ENCODE measurements around the gene PKIB.
"Not testable (repeated sequence)": the region's sequence is repeated elsewhere in the genome, so short reads cannot be mapped to it uniquely, and the experiment has no call there.

The PKIB gene

DNA sequence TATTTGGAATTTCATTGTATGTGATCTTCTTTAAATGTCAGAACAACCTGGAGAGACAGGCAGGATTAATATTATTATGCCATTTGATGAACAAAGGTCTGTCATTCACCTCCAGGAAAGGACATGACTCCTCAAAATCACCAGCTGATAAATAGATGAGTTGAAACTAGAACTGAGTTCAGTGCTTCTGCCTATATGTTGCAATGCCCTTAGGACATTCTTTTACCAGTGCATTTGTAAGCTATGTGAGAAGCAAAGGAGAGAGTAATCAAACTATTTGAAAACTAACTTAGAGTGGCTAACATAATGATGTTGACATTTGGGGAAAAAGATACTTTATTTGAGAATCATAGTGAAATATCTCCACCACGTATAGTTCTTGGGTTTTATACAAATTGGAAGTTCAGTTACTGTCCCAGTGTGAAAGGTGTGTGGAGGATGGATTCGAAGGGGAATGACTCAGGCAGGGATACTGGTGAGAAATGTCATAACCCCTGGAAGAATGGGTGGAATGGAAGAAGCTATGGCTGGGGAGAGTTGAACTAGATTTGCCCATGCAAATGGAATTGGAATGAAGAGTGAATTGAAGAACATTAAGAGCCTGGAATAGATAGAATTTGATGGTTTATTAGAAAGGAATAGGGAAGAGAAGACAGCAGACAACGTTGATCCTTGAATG, 21.5 kb downstream of the PKIB start:
- no peak for FAIRE-seq
- no peak for DNase-seq (ENCODE audit: insufficient read length, low spot score)
- no peak for TF ChIP-seq POLR2A (IDR thresholded peaks at IDR 0.05; ENCODE audit: low read depth, low read length)
- TF ChIP-seq PAX5 (IDR thresholded peaks at IDR 0.05; ENCODE audit: insufficient read depth, low read length, severe bottlenecking), result no peak

DNA sequence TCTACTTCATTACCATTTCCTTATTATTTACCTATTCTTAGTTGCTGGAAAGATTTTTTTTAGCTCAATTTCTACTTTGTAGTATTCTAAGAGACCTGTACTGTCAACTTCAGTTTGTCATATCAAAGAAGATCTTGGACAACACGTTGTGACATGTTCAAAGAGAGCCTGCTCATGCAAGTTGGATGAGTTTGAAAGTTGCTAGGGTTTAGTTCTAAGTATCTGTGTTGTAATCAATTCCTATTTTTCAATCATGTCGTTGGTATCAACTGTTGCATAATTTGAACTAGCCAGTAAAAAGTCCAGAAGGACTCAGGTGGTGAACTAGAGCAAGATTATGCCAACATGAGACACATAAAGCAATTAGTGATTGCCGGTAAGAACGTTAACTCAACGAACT, 30.2 kb downstream of the PKIB start:
- TF ChIP-seq TAF1 (IDR thresholded peaks at IDR 0.05; ENCODE audit: low read depth, low read length), result no peak
- DNase-seq (ENCODE audit: insufficient read length, low spot score), result no peak
- no peak for FAIRE-seq

DNA sequence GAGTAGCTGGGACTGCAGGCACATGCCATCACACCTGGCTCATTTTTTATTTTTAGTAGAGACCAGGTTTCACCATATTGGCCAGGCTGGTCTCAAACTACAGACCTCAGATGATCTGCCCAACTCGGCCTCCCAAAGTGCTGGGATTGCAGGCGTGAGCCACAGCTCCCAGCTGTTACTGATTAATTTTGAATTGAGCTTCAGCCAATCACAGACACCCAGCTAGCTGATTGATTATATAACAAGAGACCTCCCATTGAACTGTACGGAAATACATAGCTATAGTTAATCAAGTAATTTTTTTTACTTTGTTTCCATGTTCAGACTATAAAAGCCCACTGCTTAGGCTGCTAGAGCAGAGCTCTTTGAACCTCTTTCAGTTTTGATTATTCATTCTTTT, 31.6 kb downstream of the PKIB start:
- TF ChIP-seq TAF1 (IDR thresholded peaks at IDR 0.05; ENCODE audit: low read depth, low read length) (no peak), SPI1 (IDR thresholded peaks at IDR 0.05; ENCODE audit: low read depth, low read length) (no peak), POLR2A (IDR thresholded peaks at IDR 0.05; ENCODE audit: low read depth, low read length) (no peak), POLR2AphosphoS5 (IDR thresholded peaks at IDR 0.05; ENCODE audit: low read depth, low read length) (no peak), PAX5 (IDR thresholded peaks at IDR 0.05; ENCODE audit: insufficient read depth, low read length, severe bottlenecking) (no peak), POU2F2 (IDR thresholded peaks at IDR 0.05; ENCODE audit: low read depth, low read length) (no peak)
- no peak for DNase-seq (ENCODE audit: insufficient read length, low spot score)
- FAIRE-seq, result no peak

DNA sequence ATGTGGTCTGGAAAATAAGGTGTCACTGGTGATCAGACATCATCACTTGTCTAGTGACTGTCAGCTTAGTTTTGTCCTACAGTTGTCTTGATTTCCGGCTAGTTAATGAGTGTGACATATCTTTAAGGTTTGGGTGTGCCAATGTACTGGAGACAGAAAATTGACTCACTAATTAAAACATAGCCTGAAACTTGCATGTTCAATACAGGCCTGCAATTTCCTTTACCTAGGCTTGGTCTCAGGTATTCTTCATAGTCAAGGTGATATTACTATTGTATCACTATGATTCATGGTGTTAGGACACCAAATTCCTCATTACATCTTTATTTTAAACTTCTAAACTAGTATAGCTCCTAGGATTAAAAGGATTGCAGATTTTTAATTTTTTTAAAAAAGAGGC, 32.4 kb downstream of the PKIB start:
- DNase-seq (ENCODE audit: insufficient read length, low spot score), result not testable (repeated sequence)
- peak; percentile 28 for FAIRE-seq

DNA sequence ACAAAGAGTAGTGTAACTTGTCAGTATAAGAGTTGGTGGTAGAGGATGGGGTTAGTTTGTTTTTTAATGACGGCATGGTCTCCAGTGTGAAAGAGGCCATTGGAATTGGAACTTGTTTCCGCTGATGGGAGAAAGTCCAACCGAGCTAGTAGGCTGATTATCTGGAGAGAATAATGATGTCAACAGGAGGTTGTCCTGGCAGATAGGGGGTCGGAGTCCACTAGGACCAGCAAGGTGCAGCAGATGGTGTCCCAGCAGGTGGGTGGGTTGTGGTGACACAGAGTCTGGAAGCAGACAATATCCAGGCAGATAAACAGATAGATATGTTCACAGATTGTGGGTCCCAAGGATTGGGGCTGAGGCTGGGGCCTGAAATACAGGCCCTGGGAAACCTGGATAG, 35.1 kb downstream of the PKIB start:
- FAIRE-seq (no peak), DNase-seq (ENCODE audit: insufficient read length, low spot score) (no peak)
- TF ChIP-seq PAX5 (IDR thresholded peaks at IDR 0.05; ENCODE audit: insufficient read depth, low read length, severe bottlenecking) (no peak), POLR2AphosphoS5 (IDR thresholded peaks at IDR 0.05; ENCODE audit: low read depth, low read length) (no peak), SPI1 (IDR thresholded peaks at IDR 0.05; ENCODE audit: low read depth, low read length) (no peak), POLR2A (IDR thresholded peaks at IDR 0.05; ENCODE audit: low read depth, low read length) (no peak), POU2F2 (IDR thresholded peaks at IDR 0.05; ENCODE audit: low read depth, low read length) (no peak), TAF1 (IDR thresholded peaks at IDR 0.05; ENCODE audit: low read depth, low read length) (no peak)

DNA sequence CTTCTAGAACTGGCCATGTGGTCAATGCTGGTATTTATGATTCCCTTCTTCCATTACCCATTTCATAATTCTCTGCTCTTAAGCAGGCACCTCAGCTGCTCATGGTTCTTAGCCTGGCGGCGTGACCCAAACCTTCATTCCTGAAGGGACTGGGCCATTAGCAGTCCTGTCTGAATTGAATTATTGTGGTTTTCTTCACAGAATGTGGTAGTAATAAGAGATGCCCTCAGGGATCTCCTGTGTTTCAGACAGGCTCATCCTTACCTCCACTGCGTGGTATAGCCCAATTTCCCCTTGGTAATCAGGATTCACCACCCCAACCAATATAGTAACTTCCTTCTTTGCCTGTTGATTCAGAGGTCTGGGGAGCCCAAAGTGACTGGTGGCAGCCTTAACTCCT, 37.6 kb downstream of the PKIB start:
- DNase-seq (ENCODE audit: insufficient read length, low spot score) (no peak), FAIRE-seq (no peak)
- no peak for TF ChIP-seq PAX5 (IDR thresholded peaks at IDR 0.05; ENCODE audit: insufficient read depth, low read length, severe bottlenecking)
- no peak for TF ChIP-seq POU2F2 (IDR thresholded peaks at IDR 0.05; ENCODE audit: low read depth, low read length)
- TF ChIP-seq TAF1 (IDR thresholded peaks at IDR 0.05; ENCODE audit: low read depth, low read length), result no peak
- no peak for TF ChIP-seq POLR2AphosphoS5 (IDR thresholded peaks at IDR 0.05; ENCODE audit: low read depth, low read length)
- TF ChIP-seq POLR2A (IDR thresholded peaks at IDR 0.05; ENCODE audit: low read depth, low read length), result no peak
- no peak for TF ChIP-seq SPI1 (IDR thresholded peaks at IDR 0.05; ENCODE audit: low read depth, low read length)

DNA sequence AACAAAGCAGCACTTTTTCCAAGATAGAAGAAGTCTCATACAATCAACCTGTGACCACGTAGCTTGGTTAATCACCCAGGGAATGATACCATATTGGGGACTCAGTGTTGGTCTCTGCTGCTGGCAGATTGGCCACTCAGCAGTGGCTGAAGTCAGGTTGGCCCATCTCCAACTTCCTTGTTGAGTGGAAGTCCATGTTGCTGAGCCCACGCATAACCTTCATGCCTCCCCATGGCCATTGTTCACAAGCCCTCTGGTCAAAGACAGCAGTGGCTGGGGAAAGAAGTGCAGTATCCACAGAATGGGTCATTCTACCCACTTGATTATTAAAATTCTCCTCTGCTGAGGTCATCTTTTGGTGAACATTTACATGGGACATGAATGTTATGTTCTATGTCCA, 38.5 kb downstream of the PKIB start:
- no peak for DNase-seq (ENCODE audit: insufficient read length, low spot score)
- no peak for TF ChIP-seq POLR2A (IDR thresholded peaks at IDR 0.05; ENCODE audit: low read depth, low read length)
- no peak for TF ChIP-seq TAF1 (IDR thresholded peaks at IDR 0.05; ENCODE audit: low read depth, low read length)
- TF ChIP-seq POU2F2 (IDR thresholded peaks at IDR 0.05; ENCODE audit: low read depth, low read length), result no peak
- no peak for TF ChIP-seq SPI1 (IDR thresholded peaks at IDR 0.05; ENCODE audit: low read depth, low read length)
- TF ChIP-seq POLR2AphosphoS5 (IDR thresholded peaks at IDR 0.05; ENCODE audit: low read depth, low read length), result no peak
- no peak for TF ChIP-seq PAX5 (IDR thresholded peaks at IDR 0.05; ENCODE audit: insufficient read depth, low read length, severe bottlenecking)
- no peak for FAIRE-seq

DNA sequence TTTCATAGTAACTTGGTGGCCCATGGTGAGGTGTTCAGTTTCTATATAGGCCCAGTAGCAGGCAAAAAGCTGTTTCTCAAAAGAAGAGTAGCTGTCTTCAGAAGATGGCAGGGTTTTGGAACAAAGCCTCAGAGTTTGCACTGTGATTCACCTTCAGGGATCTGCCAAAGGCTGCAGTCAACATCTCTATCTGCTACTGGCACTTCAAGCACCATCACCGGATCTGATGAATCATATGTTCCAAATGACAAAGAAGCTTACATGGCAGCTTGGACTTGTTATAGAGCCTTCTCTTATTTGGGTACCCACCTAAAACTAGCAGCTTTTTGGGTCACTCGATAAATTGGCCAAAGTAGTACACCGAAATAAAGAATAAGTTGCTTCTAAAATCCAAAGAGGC, 39.5 kb downstream of the PKIB start:
- TF ChIP-seq POU2F2 (IDR thresholded peaks at IDR 0.05; ENCODE audit: low read depth, low read length) (no peak), TAF1 (IDR thresholded peaks at IDR 0.05; ENCODE audit: low read depth, low read length) (no peak), POLR2A (IDR thresholded peaks at IDR 0.05; ENCODE audit: low read depth, low read length) (no peak), PAX5 (IDR thresholded peaks at IDR 0.05; ENCODE audit: insufficient read depth, low read length, severe bottlenecking) (no peak), SPI1 (IDR thresholded peaks at IDR 0.05; ENCODE audit: low read depth, low read length) (no peak), POLR2AphosphoS5 (IDR thresholded peaks at IDR 0.05; ENCODE audit: low read depth, low read length) (no peak)
- no peak for FAIRE-seq
- DNase-seq (ENCODE audit: insufficient read length, low spot score), result no peak

DNA sequence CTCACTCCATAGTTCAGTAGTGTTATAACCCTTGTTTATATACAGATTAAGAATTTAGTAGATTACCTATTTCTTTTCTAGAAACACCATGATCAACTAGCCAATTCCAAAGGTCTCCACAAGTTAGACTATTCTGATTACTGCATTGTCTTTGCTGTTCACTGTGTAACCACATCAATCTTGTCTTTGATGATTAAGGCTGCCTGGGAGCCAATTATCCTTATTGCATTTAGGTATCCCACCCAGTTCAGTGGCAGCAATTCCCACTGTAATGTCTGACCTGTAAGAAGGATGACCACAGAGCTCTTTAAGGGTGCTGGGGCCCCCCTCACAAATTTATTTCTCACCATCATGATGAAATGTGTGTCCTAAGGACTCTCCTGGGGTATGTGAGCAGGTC, 40.2 kb downstream of the PKIB start:
- TF ChIP-seq TAF1 (IDR thresholded peaks at IDR 0.05; ENCODE audit: low read depth, low read length) (no peak), PAX5 (IDR thresholded peaks at IDR 0.05; ENCODE audit: insufficient read depth, low read length, severe bottlenecking) (no peak), POLR2A (IDR thresholded peaks at IDR 0.05; ENCODE audit: low read depth, low read length) (no peak), SPI1 (IDR thresholded peaks at IDR 0.05; ENCODE audit: low read depth, low read length) (no peak), POU2F2 (IDR thresholded peaks at IDR 0.05; ENCODE audit: low read depth, low read length) (no peak), POLR2AphosphoS5 (IDR thresholded peaks at IDR 0.05; ENCODE audit: low read depth, low read length) (no peak)
- no peak for DNase-seq (ENCODE audit: insufficient read length, low spot score)
- no peak for FAIRE-seq

DNA sequence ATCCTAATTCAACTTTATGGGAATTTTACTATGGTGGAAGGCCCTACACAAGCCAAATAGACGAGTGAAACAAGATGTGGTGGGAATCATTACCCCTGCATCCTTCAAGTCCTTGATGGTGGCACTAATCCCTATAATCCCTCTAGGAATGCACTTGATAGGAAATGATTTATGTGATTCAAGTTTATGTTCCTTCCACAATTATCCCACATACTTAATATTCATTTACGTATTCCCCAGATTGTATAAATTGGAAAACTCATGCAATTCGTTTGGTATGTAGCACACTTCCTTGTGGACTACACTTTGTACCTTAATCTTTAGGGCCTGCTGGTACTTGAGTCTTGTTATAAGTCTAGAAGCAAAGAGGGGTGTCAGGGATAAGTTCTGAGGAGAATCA, 40.8 kb downstream of the PKIB start:
- no peak for TF ChIP-seq POU2F2 (IDR thresholded peaks at IDR 0.05; ENCODE audit: low read depth, low read length)
- TF ChIP-seq TAF1 (IDR thresholded peaks at IDR 0.05; ENCODE audit: low read depth, low read length), result no peak
- TF ChIP-seq POLR2AphosphoS5 (IDR thresholded peaks at IDR 0.05; ENCODE audit: low read depth, low read length), result no peak
- no peak for TF ChIP-seq POLR2A (IDR thresholded peaks at IDR 0.05; ENCODE audit: low read depth, low read length)
- no peak for TF ChIP-seq SPI1 (IDR thresholded peaks at IDR 0.05; ENCODE audit: low read depth, low read length)
- no peak for TF ChIP-seq PAX5 (IDR thresholded peaks at IDR 0.05; ENCODE audit: insufficient read depth, low read length, severe bottlenecking)
- DNase-seq (ENCODE audit: insufficient read length, low spot score) (no peak), FAIRE-seq (no peak)

DNA sequence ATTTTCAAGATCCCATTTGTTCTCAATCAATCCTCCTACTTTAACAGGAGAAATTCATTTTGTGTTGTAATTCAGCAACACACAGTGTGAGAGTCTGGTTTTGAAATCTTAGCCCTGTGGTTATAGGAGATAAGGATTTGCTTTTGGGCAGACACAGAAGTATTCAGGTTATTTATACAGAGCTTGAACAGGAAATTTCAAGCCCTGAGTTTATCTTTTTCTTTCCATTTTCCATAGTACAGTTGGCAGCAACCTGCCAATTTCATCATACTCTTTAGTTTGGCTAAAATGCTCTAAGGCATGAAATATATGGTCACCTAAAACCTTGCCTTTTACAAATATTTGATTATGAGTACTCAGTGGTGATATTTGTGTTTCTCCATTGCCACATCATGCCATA, 41.4 kb downstream of the PKIB start:
- FAIRE-seq (no peak), DNase-seq (ENCODE audit: insufficient read length, low spot score) (no peak)
- TF ChIP-seq POLR2A (IDR thresholded peaks at IDR 0.05; ENCODE audit: low read depth, low read length) (no peak), TAF1 (IDR thresholded peaks at IDR 0.05; ENCODE audit: low read depth, low read length) (no peak), POLR2AphosphoS5 (IDR thresholded peaks at IDR 0.05; ENCODE audit: low read depth, low read length) (no peak), POU2F2 (IDR thresholded peaks at IDR 0.05; ENCODE audit: low read depth, low read length) (no peak), SPI1 (IDR thresholded peaks at IDR 0.05; ENCODE audit: low read depth, low read length) (no peak), PAX5 (IDR thresholded peaks at IDR 0.05; ENCODE audit: insufficient read depth, low read length, severe bottlenecking) (no peak)

Measured in GM12891 (cell line).